ENCODE measurements around the gene HBA2. TPM values are rescaled to one million over a fixed set of nuclear protein-coding genes. Genes with fewer than 3 reads are reported as not detected.

HBA2 gene
- total and polyA plus RNA-seq, 8 donors = 142 to 5,766 (median 1,612) TPM

DNA sequence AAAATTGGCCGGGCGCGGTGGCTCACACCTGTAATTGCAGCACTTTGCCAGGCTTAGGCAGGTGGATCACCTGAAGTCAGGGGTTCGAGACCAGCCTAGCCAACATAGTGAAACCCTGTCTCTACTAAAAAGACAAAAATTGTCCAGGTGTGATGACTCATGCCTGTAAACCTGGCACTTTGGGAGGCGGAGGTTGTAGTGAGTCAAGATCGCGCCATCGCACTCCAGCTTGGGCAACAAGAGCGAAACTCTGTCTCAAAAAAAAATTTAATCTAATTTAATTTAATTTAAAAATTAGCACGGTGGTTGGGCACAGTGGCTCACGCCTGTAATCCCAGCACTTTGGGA lies 6.0 kb downstream of the HBA2 start:
- TF ChIP-seq, protein P1, sequence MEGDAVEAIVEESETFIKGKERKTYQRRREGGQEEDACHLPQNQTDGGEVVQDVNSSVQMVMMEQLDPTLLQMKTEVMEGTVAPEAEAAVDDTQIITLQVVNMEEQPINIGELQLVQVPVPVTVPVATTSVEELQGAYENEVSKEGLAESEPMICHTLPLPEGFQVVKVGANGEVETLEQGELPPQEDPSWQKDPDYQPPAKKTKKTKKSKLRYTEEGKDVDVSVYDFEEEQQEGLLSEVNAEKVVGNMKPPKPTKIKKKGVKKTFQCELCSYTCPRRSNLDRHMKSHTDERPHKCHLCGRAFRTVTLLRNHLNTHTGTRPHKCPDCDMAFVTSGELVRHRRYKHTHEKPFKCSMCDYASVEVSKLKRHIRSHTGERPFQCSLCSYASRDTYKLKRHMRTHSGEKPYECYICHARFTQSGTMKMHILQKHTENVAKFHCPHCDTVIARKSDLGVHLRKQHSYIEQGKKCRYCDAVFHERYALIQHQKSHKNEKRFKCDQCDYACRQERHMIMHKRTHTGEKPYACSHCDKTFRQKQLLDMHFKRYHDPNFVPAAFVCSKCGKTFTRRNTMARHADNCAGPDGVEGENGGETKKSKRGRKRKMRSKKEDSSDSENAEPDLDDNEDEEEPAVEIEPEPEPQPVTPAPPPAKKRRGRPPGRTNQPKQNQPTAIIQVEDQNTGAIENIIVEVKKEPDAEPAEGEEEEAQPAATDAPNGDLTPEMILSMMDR (IDR thresholded peaks at IDR 0.05) = no peak
- H3K9me3 ChIP-seq = no peaks in the 10 kb centered on the region
- intact Hi-C loops (cut with DNase I) = no loop called here
- no peak overlapping the region for H3K4me3 ChIP-seq
- peaks cover 51 to 73% of the 10 kb centered on the region in 2 donors for H3K27me3 ChIP-seq
- H3K4me1 ChIP-seq = peaks cover 13 to 18% of the 10 kb centered on the region in 2 donors
- H3K27ac ChIP-seq = no peak overlapping the region
- no peak for ATAC-seq
- DNase-seq = no peak
- H3K36me3 ChIP-seq = no peaks in the 10 kb centered on the region

DNA sequence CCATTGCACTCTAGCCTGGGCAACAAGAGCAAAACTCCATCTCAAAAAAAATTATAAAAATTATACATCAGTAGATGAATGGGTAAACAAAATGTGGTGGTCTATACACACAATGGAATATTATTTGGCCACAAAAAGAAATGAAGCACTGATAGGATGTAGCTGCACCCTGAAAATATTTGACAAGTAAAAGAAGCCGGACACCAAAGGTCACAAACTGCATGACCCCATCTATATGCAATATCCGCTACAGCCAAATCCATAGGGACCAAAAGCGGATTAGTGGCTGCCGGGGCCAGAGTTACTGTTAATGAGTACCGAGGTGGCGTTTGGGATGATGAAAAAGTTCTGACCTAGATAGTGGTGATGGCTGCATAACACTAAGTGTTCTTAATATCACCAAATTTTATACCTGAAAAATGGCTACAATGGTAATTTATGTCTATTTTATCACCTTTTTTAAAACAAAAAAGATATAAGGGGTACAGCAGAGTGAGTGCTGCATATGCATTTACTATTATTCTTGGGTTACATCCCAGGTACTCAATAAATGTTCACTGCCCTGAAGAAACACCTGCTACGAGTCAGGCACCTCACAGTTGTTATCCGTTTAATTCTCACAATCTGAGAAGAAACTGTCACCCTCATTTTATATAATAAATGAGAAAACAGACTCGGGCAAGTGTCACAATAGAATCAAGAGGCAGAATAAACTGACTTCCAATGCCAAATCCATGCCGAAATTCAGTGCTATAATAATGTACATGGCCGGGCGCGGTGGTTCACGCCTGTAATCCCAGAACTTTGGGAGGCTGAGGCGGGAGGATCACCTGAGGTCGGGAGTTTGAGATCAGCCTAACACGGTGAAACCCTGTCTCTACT lies 6.8 kb downstream of the HBA2 start:
- intact Hi-C loops (cut with DNase I) = no loop called here
- no peak for DNase-seq
- no peak for ATAC-seq
- Histone ChIP-seq H3K27me3 (peaks cover 51 to 66% of the 10 kb centered on the region in 2 donors), H3K4me1 (peaks cover 13 to 18% of the 10 kb centered on the region in 2 donors), H3K36me3 (no peaks in the 10 kb centered on the region), H3K4me3 (no peak overlapping the region), H3K27ac (no peak overlapping the region), H3K9me3 (no peaks in the 10 kb centered on the region)
- TF ChIP-seq, protein P1 (IDR thresholded peaks at IDR 0.05) = no peak

DNA sequence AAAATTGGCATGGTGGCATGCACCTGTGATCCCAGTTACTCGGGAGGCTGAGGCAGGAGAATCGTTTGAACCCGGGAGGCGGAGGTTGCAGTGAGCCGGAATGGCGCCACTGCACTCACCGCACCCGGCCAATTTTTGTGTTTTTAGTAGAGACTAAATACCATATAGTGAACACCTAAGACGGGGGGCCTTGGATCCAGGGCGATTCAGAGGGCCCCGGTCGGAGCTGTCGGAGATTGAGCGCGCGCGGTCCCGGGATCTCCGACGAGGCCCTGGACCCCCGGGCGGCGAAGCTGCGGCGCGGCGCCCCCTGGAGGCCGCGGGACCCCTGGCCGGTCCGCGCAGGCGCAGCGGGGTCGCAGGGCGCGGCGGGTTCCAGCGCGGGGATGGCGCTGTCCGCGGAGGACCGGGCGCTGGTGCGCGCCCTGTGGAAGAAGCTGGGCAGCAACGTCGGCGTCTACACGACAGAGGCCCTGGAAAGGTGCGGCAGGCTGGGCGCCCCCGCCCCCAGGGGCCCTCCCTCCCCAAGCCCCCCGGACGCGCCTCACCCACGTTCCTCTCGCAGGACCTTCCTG lies 7.5 kb downstream of the HBA2 start, which contains the start of gene HBQ1:
TSS of gene HBQ1 (plus strand) at position 359 of the 575 bp plus-strand sequence. CDS start at position 387, 28 bp downstream.
- no peaks in the 10 kb centered on the region for H3K9me3 ChIP-seq
- peaks cover 13 to 18% of the 10 kb centered on the region in 2 donors for H3K4me1 ChIP-seq
- peaks cover 44 to 59% of the 10 kb centered on the region in 2 donors for H3K27me3 ChIP-seq
- ATAC-seq = peak; percentile 12
- no peak within 1 kb of the TSS for H3K27ac ChIP-seq
- peak in 1 of 4 donors; percentile 49 for DNase-seq
- H3K36me3 ChIP-seq = peaks cover 0 to 3% of the 10 kb centered on the region in 2 donors
- peak within 1 kb of the TSS in 1 of 2 donors; percentile 1 for H3K4me3 ChIP-seq
- TF ChIP-seq, protein P1 (IDR thresholded peaks at IDR 0.05) = peak in 1 of 2 donors; percentile 30
- intact Hi-C loops (cut with DNase I) = no loop called here

DNA sequence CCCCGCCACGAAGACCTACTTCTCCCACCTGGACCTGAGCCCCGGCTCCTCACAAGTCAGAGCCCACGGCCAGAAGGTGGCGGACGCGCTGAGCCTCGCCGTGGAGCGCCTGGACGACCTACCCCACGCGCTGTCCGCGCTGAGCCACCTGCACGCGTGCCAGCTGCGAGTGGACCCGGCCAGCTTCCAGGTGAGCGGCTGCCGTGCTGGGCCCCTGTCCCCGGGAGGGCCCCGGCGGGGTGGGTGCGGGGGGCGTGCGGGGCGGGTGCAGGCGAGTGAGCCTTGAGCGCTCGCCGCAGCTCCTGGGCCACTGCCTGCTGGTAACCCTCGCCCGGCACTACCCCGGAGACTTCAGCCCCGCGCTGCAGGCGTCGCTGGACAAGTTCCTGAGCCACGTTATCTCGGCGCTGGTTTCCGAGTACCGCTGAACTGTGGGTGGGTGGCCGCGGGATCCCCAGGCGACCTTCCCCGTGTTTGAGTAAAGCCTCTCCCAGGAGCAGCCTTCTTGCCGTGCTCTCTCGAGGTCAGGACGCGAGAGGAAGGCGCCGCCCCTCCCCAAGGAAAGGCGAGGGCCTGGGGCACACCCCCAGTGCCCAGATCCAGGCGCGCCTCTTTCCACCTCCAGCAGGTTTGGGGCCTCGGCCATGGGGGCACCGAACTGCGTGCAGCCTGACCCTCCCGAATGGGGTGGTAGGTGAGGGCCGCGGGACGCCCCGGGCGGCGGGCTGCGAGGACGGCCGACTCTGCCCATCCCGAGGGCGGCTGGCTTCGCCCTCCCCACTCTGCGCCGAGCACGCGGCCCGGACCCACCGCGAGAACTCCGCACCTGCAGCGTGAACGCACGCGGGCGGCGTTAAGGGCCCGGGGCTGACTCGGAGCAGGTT lies 8.2 kb downstream of the HBA2 start:
- DNase-seq (peak in 1 of 4 donors; percentile 72), ATAC-seq (peak; percentile 95)
- Histone ChIP-seq H3K4me3 (peak overlapping the region in 1 of 2 donors; percentile 1), H3K36me3 (peaks cover 0 to 9% of the 10 kb centered on the region in 2 donors), H3K27ac (no peak overlapping the region), H3K27me3 (peaks cover 39 to 51% of the 10 kb centered on the region in 2 donors), H3K4me1 (peaks cover 13 to 18% of the 10 kb centered on the region in 2 donors), H3K9me3 (no peaks in the 10 kb centered on the region)
- TF ChIP-seq, protein P1 (IDR thresholded peaks at IDR 0.05) = no peak
- intact Hi-C loops (cut with DNase I) = no loop called here

All from left lung (tissue), 10 donors.